Stimulated activated CD8-positive, alpha-beta memory T cell treated with anti-CD3 and anti-CD28 coated beads, Interleukin-15, amount 100 ng/mL, for 48 hours (primary cell): Measurements from ENCODE around the gene HYCC1.

Source experiments
- DNase-seq, 2 donors: peaks; one replicate each; pipeline ENCODE4 v3.0.0-alpha.2; 2020; ENCODE audit warnings: low read depth in 2 of 2

The HYCC1 gene

DNA sequence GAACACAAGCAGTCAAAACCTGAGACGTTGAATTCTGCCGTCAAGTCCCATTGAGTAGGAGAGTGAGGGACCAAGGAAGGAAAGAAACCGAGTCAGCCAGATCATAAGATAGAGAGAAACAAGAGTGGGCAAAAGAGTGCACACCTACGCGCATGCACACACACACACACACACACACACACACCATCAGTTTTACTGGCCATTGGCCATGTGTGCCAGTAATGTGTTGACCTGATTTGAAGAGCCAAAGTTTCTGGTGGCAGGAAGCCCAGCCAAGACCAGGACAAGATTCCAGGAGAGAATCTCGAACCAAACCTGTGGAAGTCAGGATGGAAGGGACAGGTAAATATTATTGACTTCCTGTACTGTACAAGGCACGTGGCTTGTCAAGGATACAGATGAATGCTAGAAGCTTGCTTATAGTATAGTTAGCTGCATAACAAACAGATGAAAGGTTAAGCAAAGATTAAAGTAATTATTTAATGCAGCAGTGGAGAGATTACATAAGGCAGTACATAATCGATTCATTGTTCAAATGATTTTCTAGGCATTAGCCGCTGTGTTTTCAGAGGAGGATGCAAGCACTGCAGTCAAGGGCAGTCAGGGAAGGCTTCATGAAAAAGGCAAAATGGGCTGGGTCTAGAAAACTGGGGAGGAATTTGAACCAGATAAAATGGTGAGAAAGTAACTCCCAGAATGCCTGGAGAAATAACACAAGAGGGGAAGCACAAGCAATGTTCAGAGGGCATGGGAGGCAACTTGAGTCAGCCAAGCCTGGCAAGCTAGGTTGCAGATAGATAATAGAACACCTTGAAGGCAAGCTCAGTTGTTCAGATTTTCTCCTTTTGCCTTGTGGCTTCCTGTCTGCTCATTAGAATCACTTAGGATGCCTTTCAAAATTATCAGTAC is 2.7 kb upstream of the HYCC1 start:
- no peak for DNase-seq

DNA sequence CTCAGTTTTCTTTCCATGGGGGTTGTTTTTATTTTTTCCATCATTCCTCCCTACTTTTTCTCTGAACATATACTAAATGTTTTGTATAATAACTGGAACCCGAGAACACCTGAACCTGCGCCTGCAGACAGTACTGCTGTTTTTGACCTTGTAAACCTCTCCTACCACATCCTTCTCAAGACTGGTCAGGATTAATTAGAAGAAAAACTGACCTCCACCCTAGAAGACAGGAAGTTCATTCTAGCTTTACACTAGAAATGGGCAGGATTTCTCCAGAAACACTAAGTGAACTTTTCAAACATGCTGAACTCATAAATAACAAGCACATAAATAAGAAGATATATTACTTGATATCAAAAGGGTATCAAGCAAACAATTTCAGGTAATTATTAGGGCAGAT is 751 bp upstream of the HYCC1 start:
- no peak for DNase-seq

DNA sequence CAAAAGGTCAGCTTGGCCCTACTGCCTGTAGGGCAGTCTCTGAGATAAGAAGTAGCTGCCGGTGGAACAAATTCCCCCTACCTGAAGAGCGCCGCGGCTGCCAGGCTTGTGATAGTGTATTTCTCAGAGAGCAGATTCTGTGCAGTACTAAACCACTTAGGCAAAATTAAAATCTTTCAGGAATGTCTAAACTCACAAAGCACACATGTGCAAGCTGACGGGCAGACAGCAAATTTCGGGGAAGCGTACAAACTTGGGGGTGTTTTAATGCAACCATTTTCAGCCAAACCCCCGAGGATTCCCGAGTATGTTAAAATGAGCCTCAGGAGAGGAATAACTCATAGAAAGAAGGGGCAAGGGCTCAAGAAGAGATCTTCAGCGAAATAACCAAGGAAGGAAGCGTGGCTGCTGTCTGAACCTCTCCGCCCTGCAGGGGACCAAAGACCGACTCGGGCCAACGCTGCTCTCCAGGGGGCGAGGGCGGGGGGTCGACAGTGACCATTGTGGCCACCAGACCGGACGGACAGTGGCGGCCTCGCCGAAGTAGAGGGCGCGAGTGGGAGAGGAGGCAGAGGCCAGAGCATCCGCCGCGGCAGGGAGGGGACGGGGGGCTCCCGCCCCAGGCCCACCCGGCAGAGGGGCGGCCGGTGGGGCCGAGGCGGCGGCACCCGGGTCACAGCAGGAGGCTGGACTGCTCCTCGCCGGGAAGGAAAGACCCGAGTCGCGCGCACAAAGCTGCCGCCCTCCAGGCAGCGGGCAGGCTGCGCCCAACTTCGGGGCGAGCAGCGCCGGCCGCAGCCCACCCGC is 819 bp downstream of the HYCC1 start:
- peak in 1 of 2 donors; percentile 1 for DNase-seq

DNA sequence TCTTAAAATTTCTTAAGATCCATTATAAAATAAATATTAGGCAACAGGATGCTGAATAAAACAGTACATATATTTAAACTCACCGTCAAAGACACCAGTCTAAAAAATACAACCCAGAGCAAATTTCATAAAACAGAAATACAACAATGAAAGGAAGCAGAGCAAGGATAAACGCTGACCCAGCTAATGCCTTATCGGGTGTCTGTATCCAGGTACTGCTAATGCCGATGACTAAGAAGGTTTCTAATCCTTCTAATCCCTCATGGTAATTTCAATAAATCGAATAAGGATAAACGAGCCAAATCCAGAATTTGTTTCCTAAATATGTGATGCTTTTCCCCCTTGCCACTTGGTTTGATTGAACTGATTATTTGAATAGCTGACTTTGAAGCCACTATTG is 1.7 kb downstream of the HYCC1 start:
- no peak for DNase-seq

DNA sequence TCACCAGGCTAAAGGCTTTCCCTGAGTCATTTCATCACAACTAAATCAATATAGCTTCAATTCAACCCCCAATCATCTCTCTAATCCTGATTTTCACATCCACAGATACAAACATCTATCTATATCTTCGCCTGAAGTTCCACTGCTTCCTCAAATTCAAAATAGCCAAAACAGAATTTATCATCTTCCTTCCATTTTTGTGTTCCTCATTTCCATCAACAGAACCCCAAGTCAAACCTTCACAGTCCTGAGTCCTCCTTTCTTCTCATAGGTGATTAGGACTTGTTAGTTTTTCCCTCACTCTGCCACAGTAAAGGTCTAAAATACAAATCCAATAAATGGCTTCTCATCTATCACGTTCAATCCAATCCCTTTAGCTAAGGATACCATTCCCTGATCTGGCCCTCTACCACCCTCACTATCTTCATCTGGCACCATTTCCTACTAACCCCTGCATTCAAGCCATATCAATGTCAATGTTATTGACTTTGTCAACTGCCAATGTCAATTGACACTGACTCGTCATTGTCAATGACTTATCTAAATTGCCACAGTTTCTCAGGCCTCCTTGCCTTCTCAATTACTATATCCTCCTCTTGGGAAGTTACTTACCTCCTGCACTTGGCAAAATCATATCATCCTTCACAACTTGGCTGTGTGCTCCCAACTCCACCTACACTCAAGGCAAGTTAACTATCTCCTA is 2.6 kb downstream of the HYCC1 start:
- no peak for DNase-seq

DNA sequence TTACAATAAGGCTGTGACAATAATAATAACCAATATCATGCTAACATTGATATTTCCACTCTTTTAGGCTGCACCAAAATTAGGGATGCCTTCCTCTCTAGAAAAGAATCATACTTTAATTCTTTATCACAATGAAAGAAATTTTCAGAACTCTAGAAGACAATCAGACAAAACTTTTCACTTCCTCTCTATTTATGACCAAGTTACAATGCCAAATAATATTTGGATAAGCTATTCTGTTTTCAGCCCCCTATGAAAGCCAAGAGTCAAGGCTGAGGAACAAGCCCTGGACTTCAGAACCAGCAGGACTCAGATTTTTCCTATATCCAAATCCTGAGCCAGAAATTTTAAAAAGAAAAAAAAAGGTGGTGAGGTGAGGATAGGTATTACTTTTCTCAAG is 4.6 kb downstream of the HYCC1 start:
- no peak for DNase-seq

DNA sequence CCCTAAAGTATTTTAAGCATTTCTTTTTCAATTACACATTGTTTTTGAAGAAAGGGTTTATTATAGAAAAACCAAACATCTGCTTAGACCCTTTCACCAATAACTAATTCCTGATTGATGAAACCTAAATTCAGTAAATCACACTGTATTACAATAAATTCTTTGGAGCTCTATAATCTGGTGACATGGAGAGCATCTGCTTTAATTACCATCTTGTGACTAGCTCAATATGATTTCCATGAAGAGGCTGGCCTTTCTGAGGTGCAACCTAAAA is 9.7 kb downstream of the HYCC1 start:
- DNase-seq: no peak

DNA sequence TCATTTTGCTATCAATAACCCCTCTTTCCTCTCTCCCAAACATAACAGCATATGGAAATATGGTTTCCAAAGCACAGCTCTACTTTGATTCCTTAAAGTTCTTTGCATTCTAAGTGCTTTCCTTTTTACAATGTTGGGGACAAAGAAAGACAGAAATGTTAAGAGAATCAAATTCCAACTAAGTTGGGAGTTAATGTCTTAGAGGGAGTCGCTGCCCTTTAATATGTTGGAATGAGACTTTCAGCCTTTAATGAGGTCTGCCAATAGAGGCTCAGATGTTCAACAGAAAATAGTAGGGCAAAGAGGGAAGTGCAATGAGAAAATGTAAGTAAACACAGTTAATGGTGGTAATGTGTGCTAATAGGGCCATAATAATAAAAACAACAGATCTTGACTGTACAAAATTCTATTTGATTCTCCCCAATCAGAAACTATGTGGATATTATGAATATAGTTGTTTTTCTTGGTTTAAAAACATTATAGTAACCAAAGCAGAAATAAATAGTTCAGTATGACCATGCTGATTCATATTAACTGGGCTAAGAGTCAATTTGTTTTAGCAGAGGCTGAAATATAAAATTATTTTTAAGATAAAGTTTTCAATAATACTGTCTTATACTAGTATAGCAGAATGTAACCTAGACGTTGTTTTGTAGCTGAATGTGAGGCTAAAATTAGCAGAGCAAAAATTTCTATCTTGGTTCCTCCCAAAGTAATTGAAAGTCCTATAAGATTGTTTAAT is 10.3 kb downstream of the HYCC1 start:
- DNase-seq: no peak

DNA sequence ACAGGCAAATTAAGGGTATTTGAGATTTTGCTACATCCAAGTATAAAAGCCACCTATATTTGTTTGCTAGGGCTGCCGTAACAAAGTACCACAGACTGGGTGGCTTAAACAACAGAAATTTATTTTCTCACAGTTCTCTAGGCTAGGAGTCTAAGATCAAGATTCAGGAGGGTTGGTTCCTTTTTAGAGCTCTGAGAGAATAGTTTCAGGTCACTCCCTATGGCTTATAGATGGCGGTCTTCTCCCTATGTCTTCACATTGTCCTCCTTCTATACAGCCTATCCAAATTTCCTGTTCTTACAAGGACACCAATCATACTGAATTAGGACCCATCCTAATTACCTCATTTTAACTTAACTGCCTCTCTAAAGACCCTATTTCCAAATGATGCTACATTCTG is 11.2 kb downstream of the HYCC1 start:
- no peak for DNase-seq

DNA sequence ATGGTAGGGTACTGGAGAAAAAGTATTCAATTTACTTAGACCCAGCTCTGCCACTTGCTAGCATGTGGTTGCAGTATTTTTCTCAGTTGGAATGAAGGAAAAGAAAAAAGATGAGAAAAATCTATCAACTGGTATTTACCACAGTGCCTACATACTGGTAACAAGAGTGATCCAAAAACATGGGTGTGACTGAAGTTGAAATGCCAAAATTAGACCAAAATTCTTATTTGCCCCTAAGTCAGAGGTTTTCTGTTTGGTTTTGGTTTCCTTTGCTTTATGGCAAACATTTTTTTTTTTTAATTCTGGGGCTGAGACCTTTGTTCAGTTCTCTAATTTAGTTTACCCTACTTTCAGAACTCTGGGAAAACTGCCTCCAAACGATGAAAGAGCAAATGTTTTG is 12.3 kb downstream of the HYCC1 start:
- no peak for DNase-seq

DNA sequence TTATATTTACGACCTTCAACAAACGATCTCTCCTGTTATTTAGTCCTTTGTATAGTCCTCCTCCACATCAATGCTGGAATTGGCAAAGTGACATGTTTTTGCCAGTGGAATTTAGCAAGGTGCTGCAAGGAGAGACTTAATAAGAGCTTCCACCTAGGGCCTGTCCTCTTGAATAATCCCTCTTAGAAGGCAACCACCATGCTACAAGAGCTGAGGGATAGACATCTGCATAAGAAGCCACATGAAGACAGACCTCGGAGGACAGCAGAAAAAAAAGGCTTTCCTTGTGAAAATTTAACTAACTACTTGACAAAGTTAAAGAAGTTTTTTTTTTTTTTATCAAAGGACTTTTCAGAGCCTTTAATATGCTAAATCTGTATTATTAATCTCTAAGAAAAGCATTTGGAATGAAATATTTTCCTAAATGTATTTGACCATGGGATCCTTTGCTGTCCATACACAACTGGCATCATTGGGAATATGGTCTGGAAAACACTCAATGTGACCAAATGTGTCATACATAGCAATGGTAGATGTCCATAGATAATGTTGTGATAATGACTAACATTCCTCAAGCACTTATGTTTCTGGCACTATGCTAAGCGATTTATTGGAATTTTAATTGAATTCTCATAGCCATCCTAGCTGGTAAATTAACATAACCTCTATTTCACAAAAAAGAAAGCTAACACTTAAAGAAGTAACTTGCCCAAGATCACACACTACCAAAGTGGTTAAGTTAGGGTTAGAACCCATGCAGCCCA is 13.2 kb downstream of the HYCC1 start:
- no peak for DNase-seq

DNA sequence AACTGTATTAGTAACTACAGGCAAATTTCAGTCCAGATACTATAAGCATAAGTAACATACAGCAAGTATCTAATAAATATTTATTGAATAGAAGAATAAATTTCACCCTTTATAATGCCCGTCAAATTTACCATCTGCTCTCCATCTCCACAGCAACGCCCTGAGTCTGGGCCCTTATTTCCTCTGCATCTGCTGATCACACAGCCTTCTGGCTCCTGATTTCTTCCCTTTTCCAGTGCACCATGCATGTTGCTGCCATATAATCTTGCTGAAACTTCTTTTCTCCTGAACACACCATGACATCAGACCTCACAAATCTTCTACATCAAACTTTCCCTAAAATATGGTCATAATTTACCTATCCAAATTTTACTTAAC is 15.4 kb downstream of the HYCC1 start:
- no peak for DNase-seq

DNA sequence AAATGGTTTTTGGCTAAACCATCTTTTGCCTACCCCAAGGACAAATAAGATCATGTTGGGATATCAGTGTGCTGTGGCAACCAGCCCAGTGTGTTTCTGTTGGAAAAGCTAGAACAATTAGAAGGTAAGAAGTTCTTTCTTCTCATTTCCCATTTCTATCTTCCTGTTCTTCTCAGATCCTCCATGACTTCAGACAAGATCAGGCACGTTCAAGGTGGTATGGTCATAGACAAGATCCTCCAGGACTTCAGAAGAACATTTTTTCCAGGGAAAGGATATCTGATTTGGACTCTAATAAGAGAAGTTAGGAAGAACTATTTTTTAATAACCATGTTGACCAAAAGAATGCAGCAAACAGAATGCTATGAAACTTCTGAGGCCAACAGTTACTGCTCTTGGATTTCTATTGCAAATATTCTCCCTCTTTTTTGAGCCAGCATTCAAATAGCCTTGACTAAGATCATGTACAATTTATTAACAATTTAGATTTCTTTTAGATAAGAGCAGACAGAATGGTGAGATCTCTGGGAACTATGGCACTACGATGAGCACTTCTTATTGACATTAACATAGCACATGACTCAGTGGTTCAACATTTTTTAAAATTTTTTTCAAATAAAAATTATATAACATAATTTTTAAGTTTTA is 15.9 kb downstream of the HYCC1 start:
- no peak for DNase-seq

DNA sequence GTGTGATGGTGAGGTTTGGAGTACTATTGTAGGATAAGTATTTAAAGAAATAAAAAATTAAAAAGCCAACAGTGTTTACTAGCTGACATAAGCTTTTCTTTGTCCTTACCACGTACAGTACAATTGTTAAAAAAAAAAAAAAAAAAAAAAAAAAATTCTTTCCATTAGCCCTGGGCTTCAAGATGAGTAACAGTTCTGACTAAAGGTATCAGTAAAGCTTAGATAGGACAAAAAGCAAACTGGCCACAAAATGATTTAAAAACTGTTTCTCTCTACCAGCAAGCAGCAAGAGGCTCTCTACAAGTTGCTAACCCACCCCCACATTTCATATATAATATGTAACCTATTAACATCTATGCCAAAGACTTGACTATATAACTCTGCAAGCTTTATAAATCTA is 17.5 kb downstream of the HYCC1 start:
- DNase-seq: no peak

DNA sequence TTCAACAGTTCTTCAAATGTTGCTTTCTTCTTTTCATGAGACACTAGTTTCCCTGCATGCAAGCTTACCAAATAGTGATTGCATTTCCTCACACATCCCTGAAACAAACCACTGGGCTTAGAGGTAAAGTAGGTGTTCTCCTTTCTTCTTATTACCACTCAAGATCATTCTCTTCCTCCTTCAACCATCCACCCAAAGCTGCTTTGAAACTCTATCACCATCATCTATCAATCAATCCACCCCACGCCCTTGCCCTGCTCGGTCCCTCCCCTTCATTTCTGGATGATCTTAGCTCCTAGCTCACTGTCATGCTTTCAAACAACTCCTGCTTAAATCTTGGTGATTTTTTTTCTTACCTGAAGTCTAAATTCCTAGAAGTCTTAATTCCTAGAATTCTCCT is 18.9 kb downstream of the HYCC1 start:
- DNase-seq: no peak

DNA sequence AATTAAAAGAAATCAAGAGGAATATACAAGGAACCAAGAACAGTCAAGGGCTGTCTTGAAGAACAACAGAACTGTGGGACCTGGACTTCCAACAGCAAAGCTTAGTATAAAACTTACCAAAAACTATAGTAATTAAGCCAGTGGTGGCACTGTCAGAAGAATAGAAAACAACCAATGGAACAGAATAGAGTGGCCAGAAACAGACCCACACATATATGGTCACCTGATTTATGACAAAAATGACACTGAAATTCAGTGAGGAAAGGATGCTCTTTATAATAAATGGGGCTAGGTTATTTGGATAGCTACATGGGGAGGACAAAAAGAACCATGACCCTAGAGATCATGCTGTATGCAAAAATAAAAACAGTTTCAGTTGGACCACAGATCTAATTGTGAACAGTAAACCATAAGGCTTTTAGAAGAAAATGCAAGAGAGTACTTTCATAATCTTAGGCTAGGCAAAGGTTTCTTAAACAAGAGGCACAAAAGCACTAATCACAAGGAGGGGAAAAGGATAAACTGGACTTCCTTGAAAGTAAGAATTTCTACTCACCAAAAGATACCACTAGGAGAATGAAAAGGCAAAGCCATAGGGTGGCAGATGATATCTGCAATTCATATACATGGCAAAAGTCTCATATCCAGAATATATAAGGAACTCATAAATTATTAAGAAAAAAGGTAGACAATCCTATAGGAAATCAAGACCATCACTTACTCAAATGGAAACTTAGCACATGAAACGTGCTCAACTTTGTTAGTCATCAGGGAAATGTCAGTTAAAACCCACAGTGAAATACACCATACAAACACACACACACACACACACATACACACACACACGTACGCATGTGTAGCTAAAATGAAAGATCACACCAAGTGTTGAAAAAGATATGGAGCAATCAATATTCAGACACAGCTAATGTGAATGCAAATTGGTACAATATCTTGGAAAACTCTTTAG is 20.8 kb downstream of the HYCC1 start:
- DNase-seq: peak in 1 of 2 donors; percentile 20

DNA sequence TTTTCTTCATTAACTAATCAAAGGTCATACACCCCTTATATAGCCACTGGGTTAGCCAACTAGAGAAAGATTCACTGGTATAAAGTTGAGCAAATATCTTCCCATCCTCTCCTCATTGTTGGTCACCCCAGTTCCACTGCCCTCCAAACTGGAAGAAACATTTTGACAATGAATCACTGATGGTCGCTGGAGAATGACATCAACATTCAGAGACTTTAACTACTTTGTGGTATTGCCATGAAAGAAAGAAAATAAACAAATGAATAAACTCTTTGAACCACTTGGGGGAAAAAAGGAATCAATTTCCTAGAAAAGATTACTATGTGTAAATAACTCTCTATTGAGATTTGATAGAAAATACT is 23.4 kb downstream of the HYCC1 start:
- no peak for DNase-seq

DNA sequence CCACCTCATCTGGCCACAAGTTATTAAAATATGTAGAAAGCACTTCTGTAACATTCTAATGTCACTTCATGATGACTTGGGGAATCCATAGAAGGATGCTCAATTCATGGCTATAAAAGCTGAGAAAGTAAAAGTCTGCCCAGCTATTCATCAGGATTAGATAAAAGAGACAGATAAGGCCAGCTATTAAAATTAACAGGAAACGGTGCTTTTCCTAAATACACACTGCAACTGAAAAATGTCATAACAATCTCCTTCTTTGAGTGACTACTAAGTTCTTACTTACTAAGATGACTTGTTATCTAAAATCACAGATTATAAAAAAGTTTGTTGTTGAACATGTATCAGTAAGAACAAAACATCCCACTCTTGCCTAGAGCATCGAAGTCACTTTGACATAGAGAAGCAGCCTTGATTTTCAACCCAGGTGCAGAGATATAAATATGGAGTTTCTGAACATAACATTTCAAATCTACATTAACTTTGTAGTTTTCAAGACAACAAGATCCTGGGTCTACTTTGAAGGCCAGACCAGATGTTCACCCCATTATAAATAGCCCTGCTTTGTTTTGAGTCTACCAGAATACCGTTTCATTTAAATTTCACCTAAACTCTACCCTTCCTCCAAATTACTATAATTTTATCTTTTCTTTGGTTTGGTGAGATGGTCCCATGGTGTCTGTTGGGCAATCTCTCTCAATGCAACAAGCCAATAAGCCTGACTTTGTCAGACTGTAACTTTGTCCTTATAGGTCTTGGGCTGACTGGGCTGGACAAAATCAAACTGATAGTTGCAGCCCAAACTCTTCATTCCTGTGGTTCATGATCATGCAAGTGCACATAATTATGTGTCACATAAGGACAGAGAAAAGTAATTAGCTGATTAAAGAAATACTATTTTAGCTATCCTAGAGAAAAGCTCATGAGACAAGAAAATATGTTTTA is 24.0 kb downstream of the HYCC1 start:
- no peak for DNase-seq

DNA sequence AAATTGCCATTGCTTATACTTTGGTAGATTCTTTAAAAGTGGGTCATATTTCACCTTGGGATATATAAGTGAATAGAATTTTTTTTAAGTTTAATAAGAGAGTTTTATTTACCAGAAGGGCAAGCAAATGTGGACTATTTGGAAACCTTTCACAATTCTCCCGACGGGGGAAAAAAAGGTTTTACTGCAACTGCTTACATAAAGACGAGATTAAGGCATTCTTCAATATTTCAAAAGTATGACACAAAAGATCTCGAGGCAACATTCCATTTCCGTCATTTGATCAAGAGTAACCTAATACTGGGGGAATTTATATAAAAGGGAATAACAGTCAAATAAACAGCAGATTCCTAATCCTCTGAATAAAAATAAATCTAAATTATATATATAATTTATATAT is 28.5 kb downstream of the HYCC1 start:
- no peak for DNase-seq
